HG03460 (cell line): Measurements from ENCODE around the gene USP48.
"Not testable (repeated sequence)": the region's sequence is repeated elsewhere in the genome, so short reads cannot be mapped to it uniquely, and the experiment has no call there.

Experiments
- ATAC-seq: cut with Tn5 transposase; IDR thresholded peaks from one replicate; pipeline ENCODE4 v1.9.1; 2021; ENCODE audit not compliant: unreplicated experiment

Gene USP48

DNA sequence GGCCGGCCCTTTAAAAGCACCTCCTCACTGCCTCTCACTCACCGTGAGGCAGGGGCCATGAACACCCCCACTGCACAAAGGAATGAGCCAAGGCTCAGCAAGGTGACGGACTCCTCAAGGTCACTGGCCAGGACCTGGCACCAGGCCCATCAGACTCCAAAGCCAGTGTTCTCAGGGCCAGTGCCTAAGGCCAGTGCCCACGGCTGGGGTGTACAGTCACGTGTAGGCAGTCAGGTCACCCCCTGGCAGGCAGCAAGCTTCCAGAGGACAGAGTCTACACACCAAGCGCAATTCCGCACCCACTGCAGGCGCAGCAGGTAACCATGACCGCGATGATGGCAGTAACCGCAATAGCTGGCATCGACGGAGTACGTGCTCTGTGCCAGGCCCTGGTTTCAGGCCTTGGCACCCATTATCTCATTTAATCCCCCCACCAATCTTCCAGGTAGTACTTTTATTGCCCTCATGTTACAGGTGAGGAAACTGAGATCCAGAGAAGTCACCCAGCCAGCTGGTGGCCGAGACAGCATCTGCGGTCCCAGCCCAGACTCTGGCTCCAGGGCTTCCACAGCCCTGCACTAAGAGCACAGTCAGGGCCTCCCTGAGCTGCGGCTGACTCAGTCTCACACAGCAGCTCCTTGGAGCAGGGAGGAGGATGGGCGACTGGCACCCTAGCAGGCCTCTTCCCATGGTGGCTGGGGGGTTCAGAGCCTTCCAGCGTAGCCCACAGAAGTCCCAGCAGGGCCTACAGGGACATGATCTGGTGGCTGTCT lies 140.8 kb downstream of the USP48 start:
- no peak for ATAC-seq

DNA sequence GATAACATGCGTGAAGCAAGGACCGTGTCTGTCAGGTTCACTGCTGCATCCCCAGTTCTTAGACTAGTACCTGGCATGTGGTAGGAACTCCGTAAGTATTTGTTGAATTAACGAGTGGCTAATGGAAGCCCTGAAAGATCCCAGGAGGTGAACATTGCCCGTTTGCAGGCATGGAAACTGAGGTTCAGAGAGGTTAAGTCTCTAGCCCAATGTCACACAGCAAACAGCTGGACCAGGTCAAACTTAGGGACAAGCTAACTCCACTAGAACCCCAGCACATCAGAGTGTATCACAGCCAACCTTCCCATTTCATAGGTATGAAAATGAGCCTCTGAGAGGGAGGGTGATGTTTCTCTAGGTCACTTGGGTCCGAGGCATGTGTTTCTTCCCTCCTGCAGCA lies 141.4 kb downstream of the USP48 start:
- no peak for ATAC-seq

DNA sequence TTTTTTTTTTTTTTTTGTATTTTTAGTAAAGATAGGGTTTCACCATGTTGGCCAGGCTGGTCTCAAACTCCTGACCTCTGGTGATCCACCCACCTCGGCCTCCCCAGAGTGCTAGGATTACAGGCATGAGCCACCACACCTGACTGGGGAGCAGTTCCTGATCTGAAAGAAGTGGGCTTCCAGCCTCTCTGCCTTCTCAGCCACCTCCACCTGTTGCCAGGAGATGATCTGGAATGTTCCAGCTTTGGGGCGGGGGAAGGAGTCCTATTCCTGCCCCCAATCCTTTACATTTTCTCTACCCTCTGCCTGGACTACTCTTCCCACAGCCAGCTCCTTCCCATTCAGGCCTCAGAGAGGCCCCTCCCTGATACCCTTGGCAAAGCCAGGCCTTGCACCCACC lies 141.9 kb downstream of the USP48 start:
- no peak for ATAC-seq

DNA sequence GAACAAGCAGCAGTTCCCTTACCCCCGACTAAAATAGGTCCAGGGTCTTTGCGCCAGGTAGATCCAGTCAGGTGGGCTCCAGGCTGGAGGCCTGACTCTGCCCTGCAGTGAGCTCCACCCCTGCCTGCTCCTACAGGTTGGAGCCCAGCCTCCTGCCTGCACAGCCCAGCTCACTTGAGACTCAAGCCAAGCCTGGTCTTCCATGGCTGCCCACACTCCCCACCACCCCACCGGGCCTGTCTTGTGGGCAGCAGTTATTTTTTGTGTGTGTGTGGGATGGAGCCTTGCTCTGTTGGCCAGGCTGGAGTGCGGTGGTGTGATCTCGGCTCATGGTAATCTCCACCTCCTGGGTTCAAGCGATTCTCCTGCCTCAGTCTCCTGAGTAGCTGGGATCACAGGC lies 142.3 kb downstream of the USP48 start:
- no peak for ATAC-seq

DNA sequence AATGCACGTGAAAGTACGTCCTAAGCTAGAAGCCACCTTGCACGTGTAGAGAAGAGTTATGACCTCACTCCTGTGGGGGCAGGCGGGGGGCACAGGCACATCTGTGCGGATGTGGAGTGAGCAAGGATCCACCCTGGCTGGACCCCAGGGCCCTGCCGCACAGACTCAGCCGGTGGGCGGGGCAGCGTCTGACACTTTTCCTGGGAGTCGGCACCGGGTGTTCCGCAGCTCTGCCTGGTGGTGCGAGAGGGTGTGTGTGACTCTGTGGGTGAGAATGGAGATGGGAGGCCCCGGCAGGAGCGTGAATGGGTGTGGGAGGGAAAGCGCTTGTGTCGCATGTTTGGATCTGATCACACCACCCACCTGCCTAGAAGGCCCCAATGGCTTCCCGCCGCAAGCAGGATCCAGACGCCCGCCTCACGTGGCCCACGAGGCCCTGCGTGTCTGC lies 143.3 kb downstream of the USP48 start:
- ATAC-seq: no peak

DNA sequence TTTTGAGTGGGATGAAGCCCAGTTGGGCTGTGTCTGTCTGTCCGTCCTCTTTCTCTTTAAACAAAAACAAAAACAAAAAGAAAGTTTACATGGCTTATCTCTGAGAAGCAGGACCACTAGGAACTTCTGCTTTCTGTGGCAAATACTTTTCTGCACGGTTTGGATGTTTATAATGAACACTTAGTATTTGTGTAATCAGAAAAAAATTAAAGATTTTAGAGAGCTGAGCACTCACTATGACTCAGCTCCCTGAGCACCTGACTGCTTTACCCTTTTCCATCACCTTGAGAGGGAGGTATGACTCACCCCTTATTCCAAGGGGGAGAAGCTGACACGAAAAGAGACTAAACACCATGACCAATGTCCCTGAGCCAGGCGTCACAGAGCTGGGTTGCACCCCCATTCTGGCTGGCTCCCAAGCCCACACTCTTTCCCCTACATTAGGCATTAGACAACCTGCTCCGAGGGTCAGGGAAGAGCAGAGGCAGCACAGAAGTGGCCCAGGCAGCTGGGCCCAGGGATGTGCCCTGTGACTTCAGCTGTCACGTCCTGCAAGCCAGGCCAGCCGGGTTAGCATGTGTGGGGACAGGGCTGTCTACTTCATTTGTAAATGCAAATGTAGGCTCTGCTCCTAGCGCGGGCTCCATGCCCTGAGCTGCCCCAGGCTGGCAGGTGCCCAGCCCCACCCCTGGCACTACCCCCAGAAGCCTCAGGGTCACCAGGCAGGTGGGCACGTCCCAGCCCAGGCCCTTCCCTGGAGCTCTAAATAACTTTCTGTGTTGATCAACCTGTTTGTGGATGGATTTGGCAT lies 144.2 kb downstream of the USP48 start:
- ATAC-seq: no peak

DNA sequence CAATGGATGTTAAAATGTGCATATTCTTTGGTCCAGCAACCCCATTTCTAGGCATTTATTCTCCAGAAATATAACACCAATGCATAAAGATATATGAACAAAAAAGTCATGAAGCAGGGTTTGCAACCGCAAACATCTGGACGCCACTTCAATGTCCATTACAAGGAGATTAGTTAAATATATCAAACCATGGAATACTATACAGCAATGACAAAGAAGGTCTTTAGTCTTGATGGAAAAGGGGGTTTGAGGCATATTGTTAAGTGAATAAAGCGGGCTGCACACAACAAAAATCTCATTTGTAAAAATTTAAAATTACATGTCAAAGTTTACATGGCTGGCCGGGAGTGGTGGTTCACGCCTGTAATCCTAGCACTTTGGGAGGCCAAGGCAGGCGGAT lies 145.4 kb downstream of the USP48 start:
- ATAC-seq: no peak

DNA sequence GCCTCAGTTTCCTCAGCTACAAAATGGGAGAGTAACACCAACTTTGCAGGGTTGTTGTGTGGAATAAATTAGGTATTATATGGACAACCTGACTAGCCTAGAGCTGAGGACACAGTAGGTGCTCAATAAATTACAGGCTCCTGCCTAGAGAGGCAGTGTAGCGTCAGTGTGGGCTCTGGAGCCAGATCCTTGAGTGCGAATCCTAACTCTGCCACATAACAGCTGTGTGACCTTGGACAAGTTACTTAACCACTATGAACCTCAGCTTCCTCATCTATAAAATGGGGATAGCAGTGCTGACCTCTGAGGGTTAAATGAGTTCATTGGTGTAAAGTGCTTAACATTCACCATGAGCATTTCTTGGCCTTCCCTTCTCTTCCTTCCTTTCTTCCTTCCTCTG lies 146.9 kb downstream of the USP48 start:
- no peak for ATAC-seq

DNA sequence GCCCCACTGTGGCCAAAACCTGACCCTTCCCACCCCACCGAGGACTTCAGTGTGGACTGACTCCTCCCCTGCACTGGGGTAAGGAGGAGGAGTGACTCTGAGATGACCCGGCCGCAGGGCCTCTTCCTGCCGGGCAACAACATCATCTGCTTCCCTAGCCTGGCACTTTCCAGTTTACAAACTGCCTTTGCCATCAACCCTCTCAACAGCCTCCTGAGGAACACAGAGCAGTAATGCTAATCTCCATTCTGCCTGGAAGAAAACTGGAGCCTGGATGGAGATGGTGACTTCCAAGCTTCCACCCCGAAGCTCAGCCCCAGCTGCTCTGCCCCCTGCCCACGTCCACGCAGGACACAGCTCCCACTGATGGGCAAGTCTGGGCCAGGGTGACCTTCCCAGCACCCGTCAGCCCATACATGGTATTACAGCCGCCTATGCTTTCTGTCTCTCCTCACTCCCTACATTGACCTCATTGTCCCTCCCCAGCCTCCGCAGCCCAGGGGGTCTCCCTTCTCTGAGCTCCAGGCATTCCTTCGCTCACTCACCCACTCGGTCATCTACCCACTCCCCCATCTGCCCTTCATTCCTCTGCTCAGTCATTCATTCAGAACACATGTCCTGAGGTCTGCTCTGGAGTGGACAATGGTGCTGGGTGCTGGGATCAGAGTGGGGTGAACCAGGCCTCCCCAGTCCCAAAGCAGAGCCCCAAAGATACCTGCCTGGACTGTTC lies 148.0 kb downstream of the USP48 start:
- no peak for ATAC-seq

DNA sequence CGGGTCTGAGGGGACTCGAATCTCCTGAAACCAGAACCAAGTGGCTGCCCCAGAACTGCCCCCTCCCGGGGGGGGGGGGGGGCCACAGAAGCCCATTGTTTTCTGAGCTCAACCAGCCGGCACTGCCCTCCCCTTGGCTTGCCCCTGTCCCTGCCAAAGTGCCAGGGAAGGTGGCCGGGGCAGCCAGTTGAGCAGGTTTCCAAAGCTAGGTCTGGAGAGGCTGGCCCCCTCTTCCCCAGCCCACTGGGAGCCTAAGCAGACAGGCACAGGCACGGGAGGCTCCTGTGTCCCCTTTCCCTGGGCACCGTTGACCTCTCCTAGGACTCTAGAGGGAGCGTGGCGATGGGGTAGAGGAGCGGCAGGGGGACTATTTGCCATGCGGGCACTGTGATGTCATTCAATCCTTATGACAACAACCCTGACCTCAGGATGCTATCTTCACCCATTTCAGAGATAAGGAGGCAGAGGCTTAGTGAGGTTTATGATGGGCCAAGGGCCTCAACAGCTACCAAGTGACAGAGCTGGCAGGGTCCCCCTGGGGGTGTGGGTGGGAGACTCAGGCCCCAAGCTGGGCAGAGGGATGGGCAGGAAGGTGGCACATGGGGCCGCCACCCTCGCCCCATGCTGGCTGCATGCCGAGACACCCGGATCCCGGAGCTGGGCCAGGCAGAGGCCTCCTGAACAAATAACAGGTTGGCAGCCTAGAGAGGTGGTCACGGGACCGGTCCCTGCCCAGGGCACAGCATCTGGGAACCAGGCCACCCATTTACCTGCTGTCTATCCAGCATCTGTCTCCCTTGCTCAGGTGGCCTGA lies 148.8 kb downstream of the USP48 start:
- no peak for ATAC-seq

DNA sequence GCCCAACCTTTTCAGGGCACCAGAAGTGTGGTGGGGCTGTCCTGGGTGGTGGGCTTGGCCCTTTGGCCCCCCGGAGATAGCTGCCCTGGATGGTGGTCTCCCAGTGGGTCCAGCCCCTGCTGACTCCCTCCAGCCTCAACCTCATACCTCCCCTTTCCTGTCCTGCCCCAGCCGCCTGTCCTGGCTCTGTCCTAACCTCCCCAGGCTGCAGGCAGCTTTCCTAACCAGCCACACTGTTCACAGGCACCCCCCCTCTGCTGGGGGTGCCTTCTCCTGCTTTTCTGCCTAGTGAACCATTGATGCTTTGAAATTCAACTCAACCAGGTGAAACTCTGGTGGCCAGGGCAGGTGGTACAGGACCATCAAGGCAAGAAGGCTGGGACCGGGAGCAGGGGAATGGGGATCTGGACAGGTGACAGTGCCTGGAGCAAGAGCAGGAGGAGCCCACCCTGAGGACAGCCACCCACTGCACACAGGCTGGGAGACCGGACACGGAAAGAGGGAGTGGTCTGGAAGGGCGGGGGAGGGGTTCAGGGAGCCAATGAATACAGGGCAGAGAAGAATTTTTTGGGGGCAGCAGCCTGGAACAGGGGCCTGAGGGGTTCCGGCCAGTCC lies 149.7 kb downstream of the USP48 start:
- ATAC-seq: no peak

DNA sequence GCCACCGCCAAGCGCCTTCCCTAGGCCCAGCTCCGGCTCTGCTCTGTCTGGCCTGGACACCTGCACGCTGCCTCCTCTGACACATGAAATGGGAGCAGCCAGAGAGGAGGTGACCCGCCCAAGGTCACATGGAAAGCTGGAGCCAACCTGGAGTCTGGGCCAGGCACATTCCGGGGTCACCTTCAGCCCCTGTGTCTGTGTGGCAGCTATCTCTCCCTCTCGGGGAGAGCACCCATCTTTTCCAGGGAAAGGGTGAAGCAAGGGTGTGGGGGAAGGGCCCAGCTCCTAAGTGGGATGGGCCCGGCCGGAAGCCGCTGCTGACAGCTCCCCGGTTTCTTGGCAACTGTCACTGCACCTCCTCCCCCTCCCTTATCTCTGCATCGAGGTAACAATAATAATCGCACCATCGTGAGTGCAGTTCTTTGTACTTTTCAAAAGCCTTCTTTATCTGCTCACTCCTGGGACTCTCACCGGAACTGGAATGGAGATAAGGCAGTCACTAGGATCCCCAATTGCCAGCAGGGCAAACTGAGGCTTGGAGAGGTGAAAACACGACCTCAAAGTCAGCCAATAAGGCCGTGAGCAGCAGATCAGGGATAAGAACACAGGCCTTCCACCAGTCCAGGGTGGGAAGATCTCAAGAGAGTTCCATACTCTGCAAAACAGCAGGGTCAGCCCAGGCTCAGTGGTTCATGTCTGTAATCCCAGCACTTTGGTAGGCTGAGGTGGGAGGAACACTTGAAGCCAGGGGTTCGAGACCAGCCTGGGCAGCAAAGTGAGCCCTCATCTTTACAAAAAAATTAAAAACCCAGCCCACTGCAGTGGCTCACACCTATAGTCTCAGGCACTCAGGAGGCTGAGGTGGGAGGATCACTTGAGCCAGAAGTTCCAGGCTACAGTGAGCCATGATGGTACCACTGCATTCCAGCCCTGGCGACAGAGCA lies 150.7 kb downstream of the USP48 start:
- ATAC-seq: no peak

DNA sequence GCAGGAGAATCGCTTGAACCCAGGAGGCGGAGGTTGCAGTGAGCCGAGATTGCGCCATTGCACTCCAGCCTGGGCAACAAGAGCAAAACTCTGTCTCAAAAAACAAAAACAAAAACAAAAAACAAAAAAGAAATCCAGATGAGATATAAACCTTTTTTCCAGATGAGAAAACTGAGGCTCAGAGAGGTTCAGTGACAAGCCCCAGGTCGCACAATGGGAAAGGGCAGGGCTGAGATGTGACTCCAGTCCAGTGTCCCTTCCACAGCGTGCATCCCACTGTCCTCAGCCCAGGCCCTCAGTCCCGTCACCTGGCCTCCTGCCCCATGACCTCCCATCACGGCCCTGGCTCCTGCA lies 151.4 kb downstream of the USP48 start:
- ATAC-seq: not testable (repeated sequence)

DNA sequence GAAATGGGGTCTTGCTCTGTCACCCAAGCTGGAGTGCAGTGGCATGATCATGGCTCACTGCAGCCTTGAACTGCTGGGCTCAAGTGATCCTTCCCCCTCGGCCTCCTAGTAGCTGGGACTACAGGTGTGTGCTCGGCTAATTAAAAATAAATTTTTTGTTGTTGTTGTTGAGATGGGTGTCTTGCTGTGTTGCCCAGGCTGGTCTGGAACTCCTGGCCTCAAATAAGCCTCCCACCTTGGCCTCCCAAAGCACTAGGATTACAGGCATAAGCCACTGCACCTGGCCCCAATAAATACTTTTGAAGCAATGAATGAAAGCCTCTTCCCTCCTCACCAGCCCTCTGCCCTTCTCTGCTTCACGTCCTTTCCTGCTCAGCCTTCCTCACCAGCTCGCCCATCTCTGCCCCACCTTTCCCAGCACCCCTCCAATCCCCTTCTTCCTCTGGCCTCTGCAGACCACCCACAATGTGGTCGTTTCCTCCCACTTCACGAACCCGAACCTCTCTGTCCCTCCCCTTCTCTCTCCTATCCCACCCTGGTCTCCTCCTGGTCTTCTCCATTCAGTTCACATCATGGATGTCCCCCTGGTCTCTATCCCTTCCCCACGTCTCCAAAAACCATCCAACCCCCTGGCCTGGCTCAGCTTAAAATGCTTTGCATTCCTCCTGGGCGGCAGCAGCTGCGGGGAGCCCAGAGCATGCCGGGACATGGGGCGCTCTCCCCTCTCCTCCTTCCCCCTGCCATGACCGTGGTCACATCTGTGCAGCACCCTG lies 152.2 kb downstream of the USP48 start:
- no peak for ATAC-seq

DNA sequence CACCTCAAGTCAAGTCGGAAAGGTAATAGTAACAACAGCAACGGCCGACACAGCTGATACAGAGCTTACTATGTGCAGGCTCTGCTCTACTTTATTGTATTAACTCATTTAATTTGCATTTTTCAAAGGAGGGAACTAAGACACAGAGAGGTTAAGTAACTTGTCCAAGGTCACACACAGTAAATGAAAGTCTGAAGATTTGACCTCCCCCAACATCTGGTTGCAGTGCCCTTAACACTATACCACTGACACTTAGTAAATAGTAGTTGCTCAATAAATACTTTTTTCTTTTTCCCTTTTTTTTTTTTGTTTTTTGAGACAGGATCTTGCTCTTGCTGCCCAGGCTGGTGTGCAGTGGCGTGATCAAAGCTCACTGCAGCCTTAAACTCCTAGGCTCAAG lies 153.0 kb downstream of the USP48 start:
- no peak for ATAC-seq

DNA sequence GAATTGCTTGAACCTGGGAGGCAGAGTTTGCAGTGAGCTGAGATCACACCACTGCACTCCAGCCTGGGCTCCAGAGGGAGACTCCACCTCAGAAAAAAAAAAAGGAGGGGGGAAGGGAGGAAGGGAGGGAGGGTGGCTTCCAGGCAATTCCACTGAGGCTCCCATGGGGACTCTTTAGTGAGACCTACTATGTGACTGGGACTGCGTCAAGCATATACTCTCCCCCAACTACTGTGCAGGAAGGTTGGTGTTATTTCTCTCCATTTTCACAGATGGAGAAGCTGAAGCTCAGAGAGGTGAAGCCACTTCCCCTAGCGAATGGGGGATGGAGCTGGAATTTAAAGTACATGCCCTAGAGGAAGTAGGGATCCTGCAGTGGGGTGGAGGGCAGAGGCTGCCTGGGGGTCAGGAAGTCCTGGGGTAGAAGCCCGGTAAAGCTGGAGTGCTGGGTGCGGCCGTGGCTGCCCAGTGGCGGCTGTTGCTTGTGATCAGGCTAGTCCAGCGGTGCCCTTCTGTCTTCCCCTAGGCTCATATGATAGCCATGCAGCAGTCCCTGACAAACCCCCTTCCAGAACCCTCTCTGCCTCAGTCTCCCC lies 154.1 kb downstream of the USP48 start:
- ATAC-seq: no peak
